Thyroid gland (tissue), 4 donors: Measurements from ENCODE around the gene MUC20. TPM values are rescaled to one million over a fixed set of nuclear protein-coding genes. Genes with fewer than 3 reads are reported as not detected.
A peak's percentile ranks its signal among the peaks of the same experiment; 100 is the strongest.

Experiments used
- DNase-seq, 2 donors: peaks; one replicate each; pipeline ENCODE4 v3.0.0-alpha.2; 2019
- H3K27ac ChIP-seq, 3 donors: fragments of 200-600 bp; sonication (generic); 1 replicate in 2 of 3; 2 replicates in 1 of 3; pipeline ENCODE4 v1.5.1; 2016 to 2019; ENCODE audit warnings: mild to moderate bottlenecking in 1 of 3, moderate library complexity in 1 of 3
- H3K27me3 ChIP-seq: fragments of 200-600 bp; sonication (generic); one replicate; pipeline ENCODE4 v1.5.1; 2019
- H3K36me3 ChIP-seq, 2 donors: fragments of 200-600 bp; sonication (generic); one replicate each; pipeline ENCODE4 v1.5.1; 2016 to 2019
- H3K4me1 ChIP-seq, 2 donors: fragments of 200-600 bp; sonication (generic); one replicate each; pipeline ENCODE4 v1.5.1; 2017 to 2019
- H3K4me3 ChIP-seq, 3 donors: fragments of 200-600 bp; sonication (generic); replicated peaks in 1 of 3; 1 replicate in 2 of 3; 2 replicates in 1 of 3; pipeline ENCODE4 v1.5.1; 2016; ENCODE audit warnings: mild to moderate bottlenecking in 1 of 3
- H3K9me3 ChIP-seq: fragments of 200-600 bp; sonication (generic); one replicate; pipeline ENCODE4 v1.5.1; 2017
- CTCF ChIP-seq, 6 experiments: fragments of 200-600 bp in 3 of 6; fragments of 450-650 bp in 3 of 6; sonication (generic) in 3 of 6; IDR thresholded peaks; one replicate each; pipeline ENCODE4 v1.5.1; 2016 to 2019; ENCODE audit warnings: antibody characterized with exemption in 6 of 6, mild to moderate bottlenecking in 2 of 6, inconsistent platforms in 1 of 6, moderate library complexity in 1 of 6
- POLR2A ChIP-seq, 2 donors: fragments of 450-650 bp; IDR thresholded peaks; one replicate each; pipeline ENCODE4 v1.6.1; 2017; ENCODE audit warnings: antibody characterized with exemption in 2 of 2, mild to moderate bottlenecking in 2 of 2, moderate library complexity in 1 of 2
- whole genome bisulfite sequencing, 2 donors: methylation state at CpG; one replicate each; pipeline ENCODE4 v1.1.5; 2017; 5-methylcytosine and 5-hydroxymethylcytosine counted together
- intact Hi-C: fragments of 100-400 bp; cut with DNase I; formaldehyde crosslinking; loops from one replicate; pipeline ENCODE4 v1.15.1; 2023
- total RNA-seq, 4 donors: library from RNA; depleted of rRNA; stranded (reverse); fragments of >200 nt; gene quantifications; one replicate each; pipeline ENCODE4 v1.2.3, GENCODE V29; 2016

MUC20 gene
- total RNA-seq, 4 donors from 2014 or later, result 3.9 to 18.4 (median 13.9) TPM

GRCh38 chr3:195754141-195754540 lies 33.4 kb downstream of the MUC20 start:
- no peak overlapping the region for H3K4me3 ChIP-seq
- no peaks in the 10 kb centered on the region for H3K27me3 ChIP-seq
- peaks cover 6 to 7% of the 10 kb centered on the region in 2 donors for H3K4me1 ChIP-seq
- H3K9me3 ChIP-seq, result no peaks in the 10 kb centered on the region
- no peak overlapping the region for H3K27ac ChIP-seq
- intact Hi-C loops, result no loop called here
- TF ChIP-seq POLR2A (IDR thresholded peaks at IDR 0.05), result no peak
- TF ChIP-seq CTCF (IDR thresholded peaks at IDR 0.05), result no peak
- WGBS, 2 donors, result 88 to 97% methylated on average over 11 of the region's 19 CpGs
- DNase-seq, result no peak
- H3K36me3 ChIP-seq, result no peaks in the 10 kb centered on the region

DNA sequence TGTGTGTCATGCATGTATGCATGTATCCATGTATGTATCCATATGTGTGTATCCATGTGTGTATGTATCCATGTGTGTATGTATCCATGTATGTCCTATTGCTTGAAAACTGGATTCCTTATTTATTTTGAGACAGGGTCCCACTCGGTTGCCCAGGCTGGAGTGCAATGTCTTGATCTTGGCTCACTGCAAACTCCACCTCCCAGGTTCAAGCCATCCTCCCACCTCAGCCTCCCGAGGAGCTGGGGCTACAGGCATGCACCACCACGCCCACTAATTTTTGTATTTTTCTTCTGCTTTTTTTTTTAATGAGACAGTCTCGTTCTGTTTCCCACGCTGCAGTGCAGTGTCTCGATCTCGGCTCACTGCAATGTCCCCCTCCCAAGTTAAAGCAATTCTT lies 34.1 kb downstream of the MUC20 start:
- no peak overlapping the region for H3K4me3 ChIP-seq
- WGBS, 2 donors, result 89 to 90% methylated on average over 7 of the region's 7 CpGs
- no peaks in the 10 kb centered on the region for H3K27me3 ChIP-seq
- DNase-seq, result no peak
- H3K36me3 ChIP-seq, result no peaks in the 10 kb centered on the region
- intact Hi-C loops, result no loop called here
- no peak overlapping the region for H3K27ac ChIP-seq
- TF ChIP-seq CTCF (IDR thresholded peaks at IDR 0.05), result no peak
- no peaks in the 10 kb centered on the region for H3K9me3 ChIP-seq
- peaks cover 7% of the 10 kb centered on the region in 2 donors for H3K4me1 ChIP-seq

GRCh38 chr3:195755391-195755790 lies 34.6 kb downstream of the MUC20 start:
- DNase-seq, result no peak
- 87 to 92% methylated on average over 7 of the region's 7 CpGs for WGBS, 2 donors
- Histone ChIP-seq H3K27me3 (no peaks in the 10 kb centered on the region), H3K4me3 (no peak overlapping the region), H3K36me3 (no peaks in the 10 kb centered on the region), H3K27ac (no peak overlapping the region), H3K4me1 (peaks cover 9 to 11% of the 10 kb centered on the region in 2 donors), H3K9me3 (no peaks in the 10 kb centered on the region)
- no peak for TF ChIP-seq POLR2A (IDR thresholded peaks at IDR 0.05)
- no peak for TF ChIP-seq CTCF (IDR thresholded peaks at IDR 0.05)
- intact Hi-C loops, result no loop called here

- H3K27me3 ChIP-seq, result no peaks in the 10 kb centered on the region
- no peak for DNase-seq
- WGBS, 2 donors, result 73 to 74% methylated on average over 16 of the region's 16 CpGs
- TF ChIP-seq POLR2A (IDR thresholded peaks at IDR 0.05) (no peak), CTCF (IDR thresholded peaks at IDR 0.05) (no peak)
- intact Hi-C loops, result no loop called here
- no peaks in the 10 kb centered on the region for H3K36me3 ChIP-seq
- no peak overlapping the region for H3K27ac ChIP-seq
- no peak overlapping the region for H3K4me3 ChIP-seq
- peaks cover 14 to 17% of the 10 kb centered on the region in 2 donors for H3K4me1 ChIP-seq
- H3K9me3 ChIP-seq, result no peaks in the 10 kb centered on the region
Measured at GRCh38 chr3:195755791-195756676, 35.3 kb downstream of the MUC20 start.

DNA sequence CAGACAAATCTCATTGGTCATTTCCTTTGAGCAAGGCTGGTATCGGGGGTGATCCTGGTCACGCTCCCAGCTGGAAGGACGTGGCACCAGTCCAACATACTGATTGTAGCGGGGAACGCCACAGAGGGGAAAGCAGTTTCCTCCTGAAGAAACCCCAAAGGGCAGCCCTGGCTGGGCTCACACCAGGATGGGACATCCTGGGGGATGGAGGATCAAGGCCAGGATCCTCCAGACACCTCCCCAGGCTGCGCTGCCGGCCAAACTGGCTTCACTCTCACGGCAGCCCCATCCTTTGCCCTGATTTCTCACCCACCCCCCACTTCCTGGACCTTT lies 36.6 kb downstream of the MUC20 start:
- peaks cover 14 to 24% of the 10 kb centered on the region in 2 donors for H3K4me1 ChIP-seq
- no peaks in the 10 kb centered on the region for H3K27me3 ChIP-seq
- no peak overlapping the region for H3K27ac ChIP-seq
- intact Hi-C loops, result no loop called here
- DNase-seq, result peak; percentile 17 to 37
- TF ChIP-seq POLR2A (IDR thresholded peaks at IDR 0.05) (no peak), CTCF (IDR thresholded peaks at IDR 0.05) (no peak)
- WGBS, 2 donors, result 30 to 34% methylated on average over 3 to 5 of the region's 8 CpGs
- H3K9me3 ChIP-seq, result no peaks in the 10 kb centered on the region
- H3K4me3 ChIP-seq, result no peak overlapping the region
- no peaks in the 10 kb centered on the region for H3K36me3 ChIP-seq
